Measurements from ENCODE around the gene S100A6. TPM values are rescaled to one million over a fixed set of nuclear protein-coding genes. Genes with fewer than 3 reads are reported as not detected.
A peak's percentile ranks its signal among the peaks of the same experiment; 100 is the strongest.

Gene S100A6
- total and polyA plus RNA-seq, 2 donors (not counting 3 experiments of a cell fraction or from before 2014, with no cell fraction given) = 552 to 908 TPM

GRCh38 chr1:153526132-153526543, 9.7 kb downstream of the S100A6 start:
- DNase-seq (ENCODE audit: low read depth, low spot score) (no peak), FAIRE-seq (no peak)
- no peak overlapping the region for H2AFZ ChIP-seq (ENCODE audit: low read depth, low read length)
- H3K9ac ChIP-seq (replicated peaks; ENCODE audit: extremely low read depth, insufficient read depth, low read length) = no peak overlapping the region
- TF ChIP-seq POLR2A (IDR thresholded peaks at IDR 0.05; ENCODE audit: low read depth, low read length) (no peak), GATA2 (IDR thresholded peaks at IDR 0.05; ENCODE audit: insufficient read depth, insufficient read length, low read depth, low read length) (no peak), EZH2 (IDR thresholded peaks at IDR 0.05; ENCODE audit: borderline replicate concordance, low read depth, low read length, severe bottlenecking) (no peak), JUN (IDR thresholded peaks at IDR 0.05; ENCODE audit: borderline replicate concordance, insufficient read depth, insufficient read length, low read depth) (no peak)
- no peak overlapping the region for H3K4me2 ChIP-seq (ENCODE audit: insufficient read depth, low read length)
- H3K9me3 ChIP-seq (replicated peaks; ENCODE audit: control insufficient read depth, insufficient read depth, low read length) = no peaks in the 10 kb centered on the region
- ChIA-PET CTCF (interaction anchor here (1.0 to 2.2 kb wide), 7 partner anchors 11 to 101 kb away, joined by 3 to 13 read pairs (median 6); partner anchors contain the start of gene S100A13), POLR2A (interaction anchor here (1.1 kb wide), 2 partner anchors 41 to 101 kb away, joined by 3 read pairs; partner anchors contain the start of gene S100A13)
- H3K9me1 ChIP-seq (replicated peaks; ENCODE audit: control insufficient read depth, extremely low read depth, insufficient read depth, low read length) = no peaks in the 10 kb centered on the region
- no peaks in the 10 kb centered on the region for H4K20me1 ChIP-seq (replicated peaks; ENCODE audit: control insufficient read depth, extremely low read depth, insufficient read depth, low read length)
- H3K4me1 ChIP-seq (ENCODE audit: control insufficient read depth, extremely low read depth, insufficient read depth, low read length) = peaks cover 3% of the 10 kb centered on the region
- H3K27ac ChIP-seq (ENCODE audit: insufficient read depth, low read depth, low read length) = no peak overlapping the region
- no peak overlapping the region for H3K4me3 ChIP-seq (replicated peaks in 1 of 3; ENCODE audit: insufficient read depth in 1 of 3, low read depth in 1 of 3, low read length in 3 of 3)
- H3K27me3 ChIP-seq (ENCODE audit: control insufficient read depth in 2 of 2, insufficient read depth in 2 of 2, low read length in 2 of 2) = no peaks in the 10 kb centered on the region
- no TSS peak for BruUV-seq (replicated peaks)
- dilution Hi-C loops (cut with MboI; ENCODE audit: extremely low pct_ligation_motif_present, low sequenced_read_pairs) (no loop called here), intact Hi-C loops (cut with micrococcal nuclease) (no loop called here)
- H3K36me3 ChIP-seq (ENCODE audit: control insufficient read depth in 2 of 2, extremely low read depth in 1 of 2, insufficient read depth in 2 of 2, low read length in 2 of 2) = no peaks in the 10 kb centered on the region
- H3K79me2 ChIP-seq (ENCODE audit: control insufficient read depth, insufficient read depth, low read length) = no peaks in the 10 kb centered on the region

GRCh38 chr1:153525088-153525728, 10.6 kb downstream of the S100A6 start:
- dilution Hi-C loops (cut with MboI; ENCODE audit: extremely low pct_ligation_motif_present, low sequenced_read_pairs) (no loop called here), intact Hi-C loops (cut with micrococcal nuclease) (no loop called here)
- Histone ChIP-seq H3K36me3 (ENCODE audit: control insufficient read depth in 2 of 2, extremely low read depth in 1 of 2, insufficient read depth in 2 of 2, low read length in 2 of 2) (no peaks in the 10 kb centered on the region), H3K27me3 (ENCODE audit: control insufficient read depth in 2 of 2, insufficient read depth in 2 of 2, low read length in 2 of 2) (no peaks in the 10 kb centered on the region), H3K27ac (ENCODE audit: insufficient read depth, low read depth, low read length) (no peak overlapping the region), H3K79me2 (ENCODE audit: control insufficient read depth, insufficient read depth, low read length) (no peaks in the 10 kb centered on the region), H3K9ac (replicated peaks; ENCODE audit: extremely low read depth, insufficient read depth, low read length) (no peak overlapping the region), H3K4me2 (ENCODE audit: insufficient read depth, low read length) (no peak overlapping the region), H3K4me1 (ENCODE audit: control insufficient read depth, extremely low read depth, insufficient read depth, low read length) (peaks cover 3% of the 10 kb centered on the region), H4K20me1 (replicated peaks; ENCODE audit: control insufficient read depth, extremely low read depth, insufficient read depth, low read length) (no peaks in the 10 kb centered on the region), H2AFZ (ENCODE audit: low read depth, low read length) (no peak overlapping the region), H3K4me3 (replicated peaks in 1 of 3; ENCODE audit: insufficient read depth in 1 of 3, low read depth in 1 of 3, low read length in 3 of 3) (no peak overlapping the region), H3K9me3 (replicated peaks; ENCODE audit: control insufficient read depth, insufficient read depth, low read length) (no peaks in the 10 kb centered on the region), H3K9me1 (replicated peaks; ENCODE audit: control insufficient read depth, extremely low read depth, insufficient read depth, low read length) (no peaks in the 10 kb centered on the region)
- no peak for TF ChIP-seq POLR2A (IDR thresholded peaks at IDR 0.05; ENCODE audit: low read depth, low read length)
- no peak for TF ChIP-seq CTCF (IDR thresholded peaks at IDR 0.05; ENCODE audit: extremely low read depth in 1 of 2, insufficient read depth in 1 of 2, low read depth in 1 of 2, low read length in 2 of 2)
- no peak for TF ChIP-seq JUN (IDR thresholded peaks at IDR 0.05; ENCODE audit: borderline replicate concordance, insufficient read depth, insufficient read length, low read depth)
- no peak for TF ChIP-seq MYC (IDR thresholded peaks at IDR 0.05; ENCODE audit: low read depth, low read length)
- TF ChIP-seq MAX (IDR thresholded peaks at IDR 0.05; ENCODE audit: insufficient read depth, insufficient read length) = no peak
- no peak for TF ChIP-seq EZH2 (IDR thresholded peaks at IDR 0.05; ENCODE audit: borderline replicate concordance, low read depth, low read length, severe bottlenecking)
- no peak for TF ChIP-seq POLR2AphosphoS5 (IDR thresholded peaks at IDR 0.05; ENCODE audit: insufficient read depth, low read depth, low read length)
- no peak for TF ChIP-seq FOS (IDR thresholded peaks at IDR 0.05; ENCODE audit: borderline replicate concordance, insufficient read depth, low read length)
- no peak for TF ChIP-seq GATA2 (IDR thresholded peaks at IDR 0.05; ENCODE audit: insufficient read depth, insufficient read length, low read depth, low read length)
- DNase-seq (ENCODE audit: low read depth, low spot score) (peak; percentile 21), FAIRE-seq (peak; percentile 37)
- CTCF ChIA-PET = interaction anchor here (1.0 to 2.2 kb wide), 7 partner anchors 8 to 102 kb away, joined by 4 to 13 read pairs (median 6); partner anchors contain the start of gene S100A13
- BruUV-seq (replicated peaks) = no TSS peak
- POLR2A ChIA-PET = interaction anchor here (1.1 kb wide), 1 partner anchor 102 kb away, joined by 3 read pairs; the partner anchor contains the start of gene S100A13
